Vagina (tissue), 2 donors: Measurements from ENCODE around the gene PDE3A. TPM values are rescaled to one million over a fixed set of nuclear protein-coding genes. Genes with fewer than 3 reads are reported as not detected.

Experiments used
- DNase-seq, 2 donors: peaks; one replicate each; pipeline ENCODE4 v3.0.0-alpha.2; 2017; ENCODE audit errors: extremely low spot score in 2 of 2
- H3K27ac ChIP-seq: fragments of 200-600 bp; sonication (generic); one replicate; pipeline ENCODE4 v1.5.1; 2019
- H3K27me3 ChIP-seq: fragments of 200-600 bp; sonication (generic); one replicate; pipeline ENCODE4 v1.5.1; 2019
- H3K36me3 ChIP-seq, 2 donors: fragments of 200-600 bp; sonication (generic); one replicate each; pipeline ENCODE4 v1.5.1; 2017 to 2019
- H3K4me1 ChIP-seq: fragments of 200-600 bp; sonication (generic); one replicate; pipeline ENCODE4 v1.5.1; 2019
- H3K4me3 ChIP-seq, 2 donors: fragments of 200-600 bp; sonication (generic); 1 replicate in 1 of 2; 2 replicates in 1 of 2; pipeline ENCODE4 v1.5.1; 2016 to 2019
- H3K9me3 ChIP-seq: fragments of 200-600 bp; sonication (generic); one replicate; pipeline ENCODE4 v1.5.1; 2019
- POLR2A ChIP-seq, 2 donors: fragments of 450-650 bp; IDR thresholded peaks; one replicate each; pipeline ENCODE4 v1.6.1; 2017; ENCODE audit warnings: antibody characterized with exemption in 2 of 2, mild to moderate bottlenecking in 2 of 2, moderate library complexity in 2 of 2
- POLR2AphosphoS5 ChIP-seq, 2 donors: sonication (generic); formaldehyde crosslinking; IDR thresholded peaks; one replicate each; pipeline ENCODE4 v1.9.0; 2017; ENCODE audit warnings: antibody characterized with exemption in 2 of 2, mild to moderate bottlenecking in 2 of 2, low read depth in 1 of 2; ENCODE audit not compliant: insufficient read depth in 1 of 2
- intact Hi-C: fragments of 100-400 bp; cut with DNase I; formaldehyde crosslinking; loops from one replicate; pipeline ENCODE4 v1.15.1; 2023
- total RNA-seq: library from RNA; depleted of rRNA; stranded (reverse); fragments of >200 nt; gene quantifications from one replicate; pipeline ENCODE4 v1.2.3, GENCODE V29; 2016
- TF ChIP-seq, protein P1 (sequence below), 3 experiments: fragments of 450-650 bp in 2 of 3; fragments of 200-600 bp in 1 of 3; sonication (generic) in 1 of 3; IDR thresholded peaks; one replicate each; pipeline ENCODE4 v1.5.1; 2017 to 2019; ENCODE audit warnings: antibody characterized with exemption in 3 of 3, mild to moderate bottlenecking in 2 of 3, moderate library complexity in 2 of 3

PDE3A gene
- total RNA-seq, 1 donor from 2014 or later: 9.6 TPM

DNA sequence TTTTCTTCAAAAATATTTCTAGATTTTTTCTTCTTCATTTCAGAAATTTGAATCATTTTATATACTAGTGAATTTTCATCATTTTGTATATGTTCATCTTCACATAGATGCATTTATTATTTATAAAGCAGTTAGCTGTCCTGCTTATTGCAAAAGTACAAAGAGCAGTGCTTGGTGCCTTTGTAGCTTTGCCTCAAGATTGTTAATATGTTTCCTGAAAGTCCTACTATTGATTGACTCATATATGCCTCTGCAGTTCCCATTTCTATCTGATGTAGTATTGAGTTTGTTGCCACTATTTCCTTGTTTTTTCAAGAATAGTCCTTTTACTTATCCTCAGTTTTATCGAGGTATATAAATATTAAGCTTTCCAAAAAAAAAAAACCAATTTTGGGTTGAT is 89.7 kb downstream of the PDE3A start:
- H3K36me3 ChIP-seq: no peaks in the 10 kb centered on the region
- H3K4me3 ChIP-seq: no peak overlapping the region
- H3K27me3 ChIP-seq: no peaks in the 10 kb centered on the region
- no peak for TF ChIP-seq POLR2A (IDR thresholded peaks at IDR 0.05)
- TF ChIP-seq, protein P1, sequence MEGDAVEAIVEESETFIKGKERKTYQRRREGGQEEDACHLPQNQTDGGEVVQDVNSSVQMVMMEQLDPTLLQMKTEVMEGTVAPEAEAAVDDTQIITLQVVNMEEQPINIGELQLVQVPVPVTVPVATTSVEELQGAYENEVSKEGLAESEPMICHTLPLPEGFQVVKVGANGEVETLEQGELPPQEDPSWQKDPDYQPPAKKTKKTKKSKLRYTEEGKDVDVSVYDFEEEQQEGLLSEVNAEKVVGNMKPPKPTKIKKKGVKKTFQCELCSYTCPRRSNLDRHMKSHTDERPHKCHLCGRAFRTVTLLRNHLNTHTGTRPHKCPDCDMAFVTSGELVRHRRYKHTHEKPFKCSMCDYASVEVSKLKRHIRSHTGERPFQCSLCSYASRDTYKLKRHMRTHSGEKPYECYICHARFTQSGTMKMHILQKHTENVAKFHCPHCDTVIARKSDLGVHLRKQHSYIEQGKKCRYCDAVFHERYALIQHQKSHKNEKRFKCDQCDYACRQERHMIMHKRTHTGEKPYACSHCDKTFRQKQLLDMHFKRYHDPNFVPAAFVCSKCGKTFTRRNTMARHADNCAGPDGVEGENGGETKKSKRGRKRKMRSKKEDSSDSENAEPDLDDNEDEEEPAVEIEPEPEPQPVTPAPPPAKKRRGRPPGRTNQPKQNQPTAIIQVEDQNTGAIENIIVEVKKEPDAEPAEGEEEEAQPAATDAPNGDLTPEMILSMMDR (IDR thresholded peaks at IDR 0.05): no peak
- no peak for TF ChIP-seq POLR2AphosphoS5 (IDR thresholded peaks at IDR 0.05; ENCODE audit: insufficient read depth in 1 of 2, low read depth in 1 of 2)
- H3K9me3 ChIP-seq: no peaks in the 10 kb centered on the region
- no peaks in the 10 kb centered on the region for H3K4me1 ChIP-seq
- no peak for DNase-seq
- H3K27ac ChIP-seq: no peak overlapping the region
- intact Hi-C loops: no loop called here

DNA sequence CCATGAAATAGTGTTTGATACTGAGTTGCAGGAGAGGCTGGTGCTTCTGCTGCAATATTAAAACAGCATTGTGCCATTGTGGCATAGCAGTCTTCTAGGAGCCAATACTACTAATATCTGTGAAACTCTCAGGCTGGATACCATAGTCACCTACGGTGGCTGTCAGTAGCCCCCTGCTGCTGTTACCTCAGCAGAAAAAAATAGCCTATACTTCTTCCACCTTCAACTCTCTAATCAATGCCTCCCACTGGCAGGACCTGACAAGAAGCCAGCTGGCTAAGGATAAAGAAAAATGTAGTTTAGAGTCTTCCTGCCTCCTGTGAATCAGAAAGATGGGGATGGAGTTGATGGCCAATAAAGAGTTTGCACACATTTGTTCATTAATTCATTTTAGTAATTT is 91.6 kb downstream of the PDE3A start:
- no peak overlapping the region for H3K27ac ChIP-seq
- no peak for DNase-seq
- H3K27me3 ChIP-seq: no peaks in the 10 kb centered on the region
- H3K9me3 ChIP-seq: no peaks in the 10 kb centered on the region
- no peaks in the 10 kb centered on the region for H3K36me3 ChIP-seq
- H3K4me1 ChIP-seq: no peaks in the 10 kb centered on the region
- no peak overlapping the region for H3K4me3 ChIP-seq
- intact Hi-C loops: no loop called here
- TF ChIP-seq POLR2AphosphoS5 (IDR thresholded peaks at IDR 0.05; ENCODE audit: insufficient read depth in 1 of 2, low read depth in 1 of 2) (no peak), POLR2A (IDR thresholded peaks at IDR 0.05) (no peak)
- TF ChIP-seq, protein P1 (IDR thresholded peaks at IDR 0.05): no peak

DNA sequence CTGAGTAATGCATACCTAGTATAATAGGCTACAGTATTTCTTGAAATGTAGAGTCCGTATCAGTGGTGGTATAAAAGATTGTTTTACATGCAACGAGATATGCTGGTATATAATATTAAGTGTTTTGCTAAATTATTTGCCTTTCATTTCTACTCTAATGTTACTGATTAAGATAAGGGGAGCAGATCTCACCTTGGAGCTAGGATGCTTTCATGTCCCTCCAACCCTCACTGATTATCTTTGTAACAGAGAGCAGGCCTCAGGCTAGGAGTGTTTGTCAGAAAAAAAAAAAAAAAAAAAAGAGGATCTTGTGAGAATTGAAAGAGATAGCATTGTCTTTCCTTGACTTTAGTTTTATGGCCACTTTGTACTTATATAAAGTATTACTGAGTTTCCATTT is 92.6 kb downstream of the PDE3A start:
- DNase-seq: no peak
- Histone ChIP-seq H3K27me3 (no peaks in the 10 kb centered on the region), H3K4me3 (no peak overlapping the region), H3K9me3 (no peaks in the 10 kb centered on the region), H3K27ac (no peak overlapping the region), H3K36me3 (no peaks in the 10 kb centered on the region), H3K4me1 (no peaks in the 10 kb centered on the region)
- no peak for TF ChIP-seq POLR2A (IDR thresholded peaks at IDR 0.05)
- no peak for TF ChIP-seq POLR2AphosphoS5 (IDR thresholded peaks at IDR 0.05; ENCODE audit: insufficient read depth in 1 of 2, low read depth in 1 of 2)
- intact Hi-C loops: no loop called here

GRCh38 chr12:20463913-20464524 is 95.7 kb downstream of the PDE3A start:
- TF ChIP-seq, protein P1 (IDR thresholded peaks at IDR 0.05): peak in 2 of 3 experiments; percentile 8 to 10
- no peak for TF ChIP-seq POLR2AphosphoS5 (IDR thresholded peaks at IDR 0.05; ENCODE audit: insufficient read depth in 1 of 2, low read depth in 1 of 2)
- Histone ChIP-seq H3K27ac (no peak overlapping the region), H3K27me3 (no peaks in the 10 kb centered on the region), H3K36me3 (no peaks in the 10 kb centered on the region), H3K4me3 (no peak overlapping the region), H3K4me1 (no peaks in the 10 kb centered on the region), H3K9me3 (no peaks in the 10 kb centered on the region)
- intact Hi-C loops: no loop called here
- DNase-seq: no peak

DNA sequence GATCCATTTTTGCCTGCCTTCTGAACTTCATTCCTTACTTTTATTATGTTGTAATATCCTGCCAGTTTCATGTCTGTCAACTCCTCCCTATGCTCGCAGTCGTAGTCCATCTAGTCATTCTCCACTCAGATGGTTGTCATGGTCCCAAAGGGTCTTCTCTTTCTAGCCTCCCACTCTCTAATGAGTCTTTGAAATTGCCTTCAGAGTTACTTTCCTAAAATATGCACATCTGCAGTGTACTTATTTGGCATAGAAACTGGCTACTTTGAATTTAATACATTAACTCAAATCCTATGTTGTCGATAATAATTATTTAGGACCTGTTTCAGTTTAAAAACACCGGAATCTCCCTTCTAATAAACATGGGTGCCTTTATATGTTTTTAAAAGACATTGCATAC is 101.0 kb downstream of the PDE3A start:
- Histone ChIP-seq H3K9me3 (no peaks in the 10 kb centered on the region), H3K27me3 (no peaks in the 10 kb centered on the region), H3K4me3 (no peak overlapping the region), H3K4me1 (no peaks in the 10 kb centered on the region), H3K36me3 (no peaks in the 10 kb centered on the region), H3K27ac (no peak overlapping the region)
- intact Hi-C loops: no loop called here
- no peak for DNase-seq
- TF ChIP-seq, protein P1 (IDR thresholded peaks at IDR 0.05): no peak
- TF ChIP-seq POLR2A (IDR thresholded peaks at IDR 0.05) (no peak), POLR2AphosphoS5 (IDR thresholded peaks at IDR 0.05; ENCODE audit: insufficient read depth in 1 of 2, low read depth in 1 of 2) (no peak)
